ENCODE measurements around the gene SNRNP40. TPM values are rescaled to one million over a fixed set of nuclear protein-coding genes. Genes with fewer than 3 reads are reported as not detected.

The SNRNP40 gene
- total RNA-seq, 1 donor from 2014 or later, result 38.1 TPM

- intact Hi-C loops (cut with DNase I), result no loop called here
- TF ChIP-seq POLR2AphosphoS5 (IDR thresholded peaks at IDR 0.05; ENCODE audit: insufficient read depth in 1 of 2, low read depth in 1 of 2) (no peak), CTCF (IDR thresholded peaks at IDR 0.05) (no peak), POLR2A (IDR thresholded peaks at IDR 0.05) (no peak)
- no peak for DNase-seq (ENCODE audit: extremely low spot score in 2 of 2)
- peaks cover 0 to 23% of the 10 kb centered on the region in 2 donors for H3K36me3 ChIP-seq
- H3K4me1 ChIP-seq, result no peaks in the 10 kb centered on the region
- H3K4me3 ChIP-seq, result no peak overlapping the region
- H3K27ac ChIP-seq, result no peak overlapping the region
- H3K27me3 ChIP-seq, result no peaks in the 10 kb centered on the region
- H3K9me3 ChIP-seq, result no peaks in the 10 kb centered on the region
Observed at GRCh38 chr1:31258581-31258980, 38.0 kb downstream of the SNRNP40 start.

GRCh38 chr1:31257213-31257612, 39.4 kb downstream of the SNRNP40 start:
- DNase-seq (ENCODE audit: extremely low spot score in 2 of 2), result no peak
- intact Hi-C loops (cut with DNase I), result no loop called here
- H3K27ac ChIP-seq, result no peak overlapping the region
- H3K4me3 ChIP-seq, result no peak overlapping the region
- no peaks in the 10 kb centered on the region for H3K27me3 ChIP-seq
- H3K9me3 ChIP-seq, result no peaks in the 10 kb centered on the region
- TF ChIP-seq CTCF (IDR thresholded peaks at IDR 0.05) (no peak), POLR2AphosphoS5 (IDR thresholded peaks at IDR 0.05; ENCODE audit: insufficient read depth in 1 of 2, low read depth in 1 of 2) (no peak), POLR2A (IDR thresholded peaks at IDR 0.05) (no peak)
- no peaks in the 10 kb centered on the region for H3K4me1 ChIP-seq
- H3K36me3 ChIP-seq, result peaks cover 0 to 23% of the 10 kb centered on the region in 2 donors

- intact Hi-C loops (cut with DNase I), result no loop called here
- Histone ChIP-seq H3K27ac (no peak overlapping the region), H3K4me1 (no peaks in the 10 kb centered on the region), H3K36me3 (no peaks in the 10 kb centered on the region), H3K9me3 (no peaks in the 10 kb centered on the region), H3K27me3 (no peaks in the 10 kb centered on the region), H3K4me3 (no peak overlapping the region)
- no peak for TF ChIP-seq POLR2AphosphoS5 (IDR thresholded peaks at IDR 0.05; ENCODE audit: insufficient read depth in 1 of 2, low read depth in 1 of 2)
- no peak for TF ChIP-seq CTCF (IDR thresholded peaks at IDR 0.05)
- no peak for TF ChIP-seq POLR2A (IDR thresholded peaks at IDR 0.05)
- DNase-seq (ENCODE audit: extremely low spot score in 2 of 2), result no peak
Observed at GRCh38 chr1:31249854-31250253, 46.7 kb downstream of the SNRNP40 start.

- H3K27me3 ChIP-seq, result no peaks in the 10 kb centered on the region
- intact Hi-C loops (cut with DNase I), result no loop called here
- no peaks in the 10 kb centered on the region for H3K9me3 ChIP-seq
- no peak for DNase-seq (ENCODE audit: extremely low spot score in 2 of 2)
- TF ChIP-seq POLR2AphosphoS5 (IDR thresholded peaks at IDR 0.05; ENCODE audit: insufficient read depth in 1 of 2, low read depth in 1 of 2) (no peak), CTCF (IDR thresholded peaks at IDR 0.05) (no peak), POLR2A (IDR thresholded peaks at IDR 0.05) (no peak)
- no peak overlapping the region for H3K4me3 ChIP-seq
- H3K27ac ChIP-seq, result no peak overlapping the region
- no peaks in the 10 kb centered on the region for H3K36me3 ChIP-seq
- no peaks in the 10 kb centered on the region for H3K4me1 ChIP-seq
Observed at GRCh38 chr1:31248276-31248675, 48.3 kb downstream of the SNRNP40 start.

GRCh38 chr1:31244326-31244725, 52.3 kb downstream of the SNRNP40 start:
- DNase-seq (ENCODE audit: extremely low spot score in 2 of 2), result no peak
- TF ChIP-seq POLR2A (IDR thresholded peaks at IDR 0.05) (no peak), CTCF (IDR thresholded peaks at IDR 0.05) (no peak)
- intact Hi-C loops (cut with DNase I), result no loop called here
- no peaks in the 10 kb centered on the region for H3K9me3 ChIP-seq
- H3K4me3 ChIP-seq, result no peak overlapping the region
- no peak overlapping the region for H3K27ac ChIP-seq
- H3K4me1 ChIP-seq, result peaks cover 5% of the 10 kb centered on the region
- H3K36me3 ChIP-seq, result no peaks in the 10 kb centered on the region
- H3K27me3 ChIP-seq, result no peaks in the 10 kb centered on the region
